Measurements from ENCODE around the gene PI4KA. TPM values are rescaled to one million over a fixed set of nuclear protein-coding genes. Genes with fewer than 3 reads are reported as not detected.
"Not testable (repeated sequence)": the region's sequence is repeated elsewhere in the genome, so short reads cannot be mapped to it uniquely, and the experiment has no call there.

Gene PI4KA
- total RNA-seq, 1 donor from 2014 or later, result 41.6 TPM

DNA sequence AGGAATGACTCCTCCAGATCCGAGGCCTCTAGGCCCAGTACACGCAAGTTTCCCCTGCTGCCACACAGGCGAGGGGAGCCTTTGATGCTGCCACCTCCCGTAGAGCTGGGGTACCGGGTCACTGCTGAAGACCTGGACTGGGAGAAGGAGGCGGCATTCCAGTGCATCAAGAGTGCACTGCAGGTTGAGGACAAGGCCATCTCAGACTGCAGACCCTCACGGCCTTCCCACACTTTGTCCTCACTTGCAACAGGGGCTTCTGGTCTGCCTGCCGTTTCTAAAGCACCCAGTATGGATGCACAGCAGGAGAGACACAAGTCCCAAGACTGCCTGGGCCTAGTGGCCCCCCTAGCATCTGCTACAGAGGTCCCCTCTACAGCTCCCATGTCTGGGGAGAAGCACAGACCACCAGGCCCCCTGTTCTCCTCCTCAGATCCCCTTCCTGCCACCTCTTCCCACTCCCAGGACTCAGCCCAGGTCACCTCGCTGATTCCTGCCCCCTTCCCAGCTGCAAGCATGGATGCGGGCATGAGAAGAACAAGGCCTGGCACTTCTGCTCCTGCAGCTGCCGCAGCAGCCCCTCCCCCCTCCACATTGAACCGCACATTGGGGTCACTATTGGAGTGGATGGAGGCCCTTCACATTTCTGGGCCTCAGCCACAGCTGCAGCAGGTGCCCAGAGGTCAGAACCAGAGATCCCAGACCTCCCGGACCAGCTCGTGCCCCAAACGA is 167.9 kb downstream of the PI4KA start:
- DNase-seq, result not testable (repeated sequence)

DNA sequence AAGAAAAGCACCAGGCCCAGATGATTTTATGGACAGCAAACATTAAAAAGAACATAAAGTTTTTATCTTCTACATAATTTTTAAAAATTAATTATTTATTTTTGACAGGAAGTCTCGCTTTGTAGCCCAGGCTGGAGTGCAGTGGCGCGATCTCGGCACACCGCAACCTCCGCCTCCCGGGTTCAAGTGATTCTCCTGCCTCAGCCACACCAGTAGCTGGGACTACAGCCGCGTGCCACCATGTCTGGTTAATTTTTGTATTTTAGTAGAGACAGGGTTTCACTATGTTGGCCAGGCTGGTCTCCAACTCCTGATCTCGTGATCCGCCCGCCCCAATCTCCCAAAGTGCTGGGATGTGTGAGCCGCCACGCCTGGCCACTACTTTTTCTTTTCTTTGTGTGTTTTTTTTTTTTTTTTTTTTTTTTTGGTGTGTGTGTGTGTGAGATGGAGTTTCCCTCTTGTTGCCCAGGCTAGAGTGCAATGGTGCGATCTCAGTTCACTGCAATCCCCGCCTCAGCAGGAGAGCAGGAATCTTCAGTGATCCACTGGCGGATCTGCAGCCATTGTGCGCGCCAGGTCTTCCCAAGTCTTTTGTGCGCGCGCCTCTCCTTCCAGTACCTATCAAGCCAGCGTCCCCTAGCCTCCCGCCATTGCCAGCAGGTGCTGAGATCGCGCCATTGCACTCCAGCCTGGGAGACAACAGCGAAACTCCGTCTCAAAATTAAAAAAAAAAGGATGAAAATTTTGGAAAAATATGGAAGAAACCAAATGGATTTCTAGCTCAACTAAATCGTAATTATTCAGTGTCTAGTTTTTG is 171.0 kb downstream of the PI4KA start:
- DNase-seq, result not testable (repeated sequence)

- DNase-seq, result not testable (repeated sequence)
These were observed 172.8 kb downstream of the PI4KA start for GRCh38 chr22:20685764-20686163.

- DNase-seq, result not testable (repeated sequence)
These were observed 179.7 kb downstream of the PI4KA start for GRCh38 chr22:20678792-20679435.

- no peak for DNase-seq
These were observed 180.8 kb downstream of the PI4KA start for GRCh38 chr22:20677684-20678242.

DNA sequence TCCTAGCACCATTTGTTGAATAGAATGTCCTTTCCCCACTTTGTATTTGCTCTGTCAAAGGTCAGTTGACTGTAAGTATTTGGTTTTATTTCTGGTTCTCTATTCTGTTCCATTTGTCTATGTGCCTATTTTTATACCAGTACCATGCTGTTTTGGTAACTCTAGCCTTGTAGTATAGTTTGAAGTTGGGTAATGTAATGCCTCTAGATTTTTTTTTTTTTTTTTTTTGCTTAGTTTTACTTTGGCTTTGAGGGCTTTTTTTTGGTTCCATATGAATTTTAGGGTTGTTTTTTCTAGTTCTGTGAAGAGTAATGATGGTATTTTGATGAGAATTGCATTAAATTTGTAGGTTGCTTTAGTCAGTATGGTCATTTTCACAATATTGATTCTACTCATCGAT is 183.0 kb downstream of the PI4KA start:
- DNase-seq, result not testable (repeated sequence)

DNA sequence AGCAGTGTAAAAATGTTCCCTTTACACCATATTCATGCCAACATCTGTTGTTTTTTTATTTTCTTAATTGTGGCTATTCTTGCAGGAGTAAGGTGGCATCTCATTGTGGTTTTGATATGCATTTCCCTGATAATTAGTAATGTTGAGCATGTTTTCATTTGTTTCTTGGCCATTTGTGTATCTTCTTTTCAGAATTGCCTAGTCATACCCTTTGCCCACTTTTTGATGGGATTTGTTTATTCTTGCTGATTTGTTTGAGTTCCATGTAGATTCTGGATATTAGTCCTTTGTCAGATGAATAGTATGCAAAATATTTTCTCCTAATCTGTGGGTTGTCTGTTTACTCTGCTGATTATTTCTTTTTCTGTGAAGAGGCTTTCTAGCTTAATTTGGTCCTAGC is 183.6 kb downstream of the PI4KA start:
- DNase-seq, result no peak

DNA sequence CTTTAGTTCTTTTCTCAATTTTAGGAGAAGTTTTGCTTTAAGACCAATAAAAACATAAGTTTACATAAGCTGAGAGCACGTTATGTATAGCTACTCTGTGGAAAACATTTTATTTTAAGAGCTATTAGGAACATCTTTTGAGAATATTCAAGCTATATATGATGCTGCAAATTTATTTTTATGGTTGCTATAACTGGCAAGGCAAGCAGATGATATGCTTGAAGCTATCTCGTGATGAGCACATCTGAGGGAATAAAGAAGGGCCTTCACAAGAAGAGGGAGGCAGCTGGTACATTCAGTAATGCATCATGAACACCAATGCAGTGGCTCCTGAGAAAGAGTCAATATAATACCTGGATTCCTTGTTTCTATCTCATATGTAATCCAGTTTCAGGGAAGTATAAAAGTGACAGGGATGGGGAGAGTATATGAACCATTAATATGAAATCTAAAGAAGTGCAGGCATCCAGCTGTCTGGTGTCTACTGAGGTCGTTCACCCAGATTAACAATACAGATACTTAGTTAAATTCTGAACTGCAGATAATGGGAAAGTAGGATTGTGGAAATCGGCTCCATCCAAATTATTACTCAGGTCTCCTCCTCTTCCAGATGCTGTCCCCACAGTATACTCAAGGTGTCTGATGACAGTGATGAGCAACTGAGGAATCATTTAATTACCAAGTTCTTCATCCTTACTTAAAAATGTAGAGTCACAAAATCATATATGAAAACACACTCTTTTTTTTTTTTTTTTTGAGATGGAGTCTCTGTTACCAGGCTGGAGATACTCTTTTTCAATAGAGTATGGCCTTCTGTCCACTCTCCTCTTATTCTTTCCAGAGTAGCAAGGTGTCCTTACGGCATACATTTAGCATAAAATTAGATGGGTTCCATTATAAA is 185.1 kb downstream of the PI4KA start:
- no peak for DNase-seq

DNA sequence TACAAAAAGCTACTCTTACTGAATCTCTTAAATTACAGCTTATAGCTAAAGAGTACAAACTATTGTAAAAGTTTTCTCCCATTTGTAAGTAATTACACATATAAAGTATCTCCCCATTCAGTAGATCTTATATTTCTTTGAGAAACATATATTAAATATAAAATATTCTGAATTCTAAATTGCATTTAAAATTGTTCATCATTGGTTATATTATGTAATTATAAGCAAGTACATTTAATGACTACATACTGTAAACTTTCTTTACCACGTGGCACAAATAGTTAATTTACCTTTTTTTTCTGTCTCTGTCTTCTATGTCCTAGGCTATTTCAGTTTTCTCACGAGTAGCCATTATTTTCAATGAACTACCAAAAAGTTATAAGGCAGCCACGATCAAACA is 185.9 kb downstream of the PI4KA start:
- no peak for DNase-seq

GRCh38 chr22:20672082-20672424 is 186.6 kb downstream of the PI4KA start:
- DNase-seq, result no peak

GRCh38 chr22:20671409-20672081 is 187.1 kb downstream of the PI4KA start:
- no peak for DNase-seq

DNA sequence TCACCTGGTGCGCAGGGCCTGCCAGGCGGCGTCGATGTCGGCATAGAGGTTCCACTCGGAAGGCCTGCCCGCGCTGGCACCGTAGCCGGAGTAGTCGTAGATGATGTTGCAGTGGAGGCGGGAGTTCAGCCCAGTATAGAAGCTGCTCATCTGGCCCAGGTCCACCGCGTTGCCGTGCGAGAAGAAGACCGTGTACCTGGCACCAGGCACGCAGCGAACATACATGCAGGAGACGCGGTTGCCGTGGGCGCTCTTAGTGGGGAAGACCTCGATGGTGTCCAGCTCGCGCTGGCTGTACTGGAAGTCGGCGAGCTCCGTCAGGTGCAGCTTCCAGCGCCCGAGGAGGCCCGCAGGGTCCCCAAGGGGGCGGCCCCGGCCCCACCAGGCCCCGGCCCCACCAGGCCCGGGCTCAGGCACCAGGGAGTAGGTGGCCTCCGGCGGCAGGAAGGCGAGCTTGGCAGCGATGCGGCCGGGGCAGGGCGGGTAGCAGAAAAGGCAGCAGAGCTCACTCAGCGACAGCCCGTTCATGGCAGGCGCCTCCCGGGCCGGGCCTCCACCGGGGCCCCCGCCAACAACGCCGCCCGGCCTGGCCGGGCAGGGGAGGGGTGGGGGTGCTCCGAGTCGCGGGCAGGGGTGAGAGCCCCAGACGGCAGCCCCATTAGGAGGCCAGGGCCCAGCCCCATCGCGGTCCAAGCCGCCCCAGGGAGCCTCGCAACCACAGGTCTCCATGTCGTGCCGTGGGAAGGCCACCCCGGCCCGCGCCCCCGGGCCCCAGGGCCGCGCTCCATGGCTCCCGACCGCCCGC is 188.0 kb downstream of the PI4KA start:
- not testable (repeated sequence) for DNase-seq

DNA sequence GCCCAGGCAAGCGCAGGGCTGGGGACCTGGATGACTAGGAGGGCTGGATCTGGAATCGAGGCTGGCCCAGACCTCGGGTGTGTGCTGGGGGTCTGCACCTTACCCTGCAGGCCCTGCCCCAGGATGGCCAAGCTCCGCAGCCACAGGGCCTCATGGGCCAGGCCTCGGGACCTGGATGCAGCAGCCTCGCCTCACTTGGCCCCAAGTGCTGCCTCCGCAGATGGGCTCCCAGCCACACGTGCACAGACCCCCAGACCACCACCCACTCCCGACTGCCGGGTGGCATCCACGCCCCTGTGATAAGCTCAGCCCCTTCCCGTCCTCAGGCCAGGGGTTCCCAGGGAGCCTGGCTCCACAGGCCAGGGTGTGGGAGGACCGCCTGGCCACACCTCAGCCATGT is 188.7 kb downstream of the PI4KA start:
- not testable (repeated sequence) for DNase-seq

DNA sequence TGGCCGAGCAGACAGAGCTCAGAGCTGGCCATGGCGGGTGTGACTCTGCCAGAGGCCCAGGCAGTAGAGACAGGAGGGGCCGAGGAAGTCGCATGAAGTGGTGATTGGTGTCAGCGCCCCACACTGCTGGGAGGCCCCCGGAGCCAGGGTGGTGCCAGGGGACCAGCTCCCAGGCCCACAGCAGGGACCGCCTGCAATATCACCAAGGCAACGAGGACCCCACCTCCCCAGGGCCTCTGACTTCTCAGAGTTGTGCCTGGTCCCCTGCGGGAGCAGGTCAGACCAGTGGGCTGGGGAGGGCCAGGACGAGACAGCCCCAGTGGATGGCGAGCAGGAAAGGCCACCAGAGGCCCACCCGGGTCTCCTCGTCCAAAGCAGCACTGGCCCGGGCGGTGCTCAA is 189.1 kb downstream of the PI4KA start:
- DNase-seq, result not testable (repeated sequence)

DNA sequence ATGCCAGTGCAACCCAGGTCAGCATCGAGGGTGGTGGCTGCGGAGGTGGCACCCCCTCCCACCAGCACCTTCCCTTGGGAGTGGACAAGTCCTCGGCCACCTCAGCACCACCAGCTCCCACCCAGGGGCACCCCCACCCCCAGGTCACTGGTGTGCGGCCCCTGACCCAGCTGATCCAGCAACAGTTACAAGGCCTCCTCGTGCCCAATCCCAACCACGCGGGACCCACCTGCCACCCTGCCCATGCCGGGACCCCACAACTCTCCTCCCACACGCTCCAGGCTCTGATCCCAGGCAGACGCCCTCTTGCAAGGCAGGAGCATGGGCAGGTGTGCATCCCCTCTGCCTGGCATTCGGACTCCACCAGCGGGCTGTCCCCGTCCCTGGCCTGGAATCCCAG is 189.8 kb downstream of the PI4KA start:
- not testable (repeated sequence) for DNase-seq

DNA sequence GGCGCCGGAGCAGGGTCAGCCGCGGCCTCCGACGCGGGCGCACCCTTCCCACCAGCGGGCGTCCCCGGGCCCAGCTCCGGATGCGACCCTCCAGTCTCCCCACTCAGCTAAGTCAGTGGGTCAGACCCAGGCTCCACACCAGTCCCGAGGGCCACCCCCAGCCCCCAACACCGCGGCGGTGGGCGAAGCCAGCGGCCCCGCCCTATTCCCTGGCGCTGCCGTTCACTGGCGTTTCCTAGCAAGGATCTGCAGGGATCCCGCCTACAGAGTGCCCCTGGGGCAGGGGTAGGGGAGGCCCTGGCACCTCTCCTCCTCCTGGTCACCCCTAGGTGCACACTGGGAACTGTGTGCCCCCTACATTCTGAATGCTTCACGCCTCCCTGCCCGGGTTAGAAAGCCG is 190.4 kb downstream of the PI4KA start:
- DNase-seq, result not testable (repeated sequence)

DNA sequence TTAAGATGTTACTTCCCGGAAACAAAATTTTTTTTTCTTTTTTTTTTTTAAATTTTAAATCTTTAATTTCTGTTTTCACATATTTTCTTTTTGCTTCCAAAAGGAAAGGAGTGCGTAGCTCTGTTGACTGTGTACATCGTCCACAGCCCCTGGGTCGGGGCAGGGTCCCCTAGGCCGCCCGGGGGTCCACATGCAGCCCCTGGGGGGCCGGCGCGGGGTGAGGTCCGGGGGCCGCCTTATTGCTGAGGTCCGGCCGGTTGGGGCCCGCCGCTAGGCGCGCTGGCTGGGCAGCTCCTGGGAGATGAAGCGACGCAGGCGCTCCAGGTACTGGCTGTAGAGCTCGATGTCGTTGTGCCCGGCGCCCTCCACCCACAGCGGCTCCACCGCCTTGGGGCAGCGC is 191.1 kb downstream of the PI4KA start:
- not testable (repeated sequence) for DNase-seq

DNA sequence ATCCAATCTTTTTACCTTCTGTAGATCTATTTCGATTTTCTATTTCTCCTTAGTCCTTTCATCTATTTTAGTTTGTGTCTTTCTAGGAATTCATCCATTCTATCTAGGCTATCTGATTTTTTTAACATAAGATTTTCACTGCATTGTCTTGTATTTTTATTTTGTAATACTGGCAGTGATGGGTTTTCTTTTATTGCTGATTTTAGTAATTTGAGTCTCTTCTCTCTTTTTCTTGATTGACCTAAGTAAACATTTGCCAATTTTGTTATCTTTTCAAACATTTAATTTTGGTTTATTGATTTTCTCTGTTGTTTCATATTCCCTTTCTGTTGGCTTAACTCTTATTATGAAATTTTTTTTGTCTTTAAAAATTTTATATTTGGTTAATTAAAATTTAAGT is 192.1 kb downstream of the PI4KA start:
- DNase-seq, result no peak

DNA sequence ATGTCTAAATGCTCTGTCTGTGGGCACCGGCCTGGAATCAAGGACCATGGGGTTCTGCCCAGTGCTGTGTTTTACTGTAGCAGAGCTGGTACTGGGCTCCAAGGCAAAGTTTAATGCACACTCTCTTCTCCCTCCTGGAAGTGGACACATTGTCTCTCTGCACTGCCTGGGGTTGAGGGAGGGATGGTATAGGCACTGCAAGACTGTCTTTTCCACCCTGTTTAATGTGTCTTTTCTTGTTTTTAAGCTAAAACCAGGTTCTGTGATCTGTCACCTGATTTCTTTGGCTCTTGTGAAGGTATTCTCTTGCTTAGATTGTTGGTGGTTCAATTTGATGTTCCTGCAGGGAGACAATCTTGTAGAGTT is 194.0 kb downstream of the PI4KA start:
- no peak for DNase-seq

GRCh38 chr22:20663941-20664593 is 194.5 kb downstream of the PI4KA start:
- DNase-seq, result no peak
